ENCODE measurements around the gene TMEM63A. TPM values are rescaled to one million over a fixed set of nuclear protein-coding genes. Genes with fewer than 3 reads are reported as not detected.

The TMEM63A gene
- polyA plus RNA-seq, 2 of the 4 experiments (the other 2 are of a cell fraction) = 7.5 to 9.5 TPM

DNA sequence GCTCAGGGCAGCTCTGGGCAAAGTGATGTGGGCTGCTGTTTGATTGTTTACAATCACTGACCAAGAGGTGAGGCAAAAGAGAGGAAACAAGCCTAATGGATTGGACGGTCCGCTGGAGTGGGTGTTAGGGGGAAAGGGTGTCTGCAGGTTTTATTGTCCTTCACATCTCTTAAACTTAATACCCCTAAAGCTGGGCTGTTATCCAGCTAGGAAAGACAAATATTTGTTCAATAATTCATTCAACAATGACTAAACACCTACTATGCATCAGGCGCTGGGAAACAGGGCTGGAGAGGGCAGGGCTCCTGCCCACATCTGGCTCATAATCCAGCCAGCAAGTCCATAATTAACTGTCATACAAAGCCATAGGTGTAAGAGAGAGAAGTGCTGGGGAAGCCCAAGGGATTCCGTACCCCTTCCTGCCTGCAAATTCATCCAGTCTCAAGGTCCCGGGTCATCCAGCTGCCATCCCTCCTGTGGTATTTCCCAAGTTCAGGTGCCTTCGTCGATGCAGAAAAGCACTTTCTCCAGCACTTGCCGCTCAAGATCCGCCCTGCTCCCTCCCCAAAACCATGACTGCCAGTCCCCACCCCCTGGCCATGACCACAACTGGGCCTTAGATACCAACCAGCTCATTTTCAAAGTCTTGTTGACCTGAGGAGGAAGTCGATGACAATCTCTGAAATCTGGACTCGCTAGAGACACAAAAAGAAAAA is 10.7 kb downstream of the TMEM63A start:
- Histone ChIP-seq H3K27ac (peak overlapping the region in 1 of 2 experiments; percentile 30; a peak in 3 of 6 replicates), H3K4me3 (no peak overlapping the region), H3K9me3 (no peaks in the 10 kb centered on the region), H3K4me1 (peaks cover 29% of the 10 kb centered on the region), H3K4me2 (peak overlapping the region; percentile 57)
- FAIRE-seq (peak; percentile 73), ATAC-seq (peak; percentile 79 to 86), DNase-seq (ENCODE audit: low read depth in 1 of 2, low spot score in 1 of 2) (peak; percentile 60 to 66)
- WGBS (ENCODE audit: missing lambda C conversion rate) = 23% methylated on average over 10 of the region's 11 CpGs
- ChIA-PET CTCF (interaction anchor here (0.6 to 2.4 kb wide), 13 partner anchors 11 to 396 kb away, joined by 3 to 15 read pairs (median 3); partner anchors contain the start of genes SRP9 and TMEM63A), POLR2A (interaction anchor here (0.9 to 1.9 kb wide), 4 partner anchors 11 to 191 kb away, joined by 3 to 14 read pairs (median 4); partner anchors contain the start of genes H3-3A, PYCR2 and TMEM63A)
- TF ChIP-seq, protein P1, sequence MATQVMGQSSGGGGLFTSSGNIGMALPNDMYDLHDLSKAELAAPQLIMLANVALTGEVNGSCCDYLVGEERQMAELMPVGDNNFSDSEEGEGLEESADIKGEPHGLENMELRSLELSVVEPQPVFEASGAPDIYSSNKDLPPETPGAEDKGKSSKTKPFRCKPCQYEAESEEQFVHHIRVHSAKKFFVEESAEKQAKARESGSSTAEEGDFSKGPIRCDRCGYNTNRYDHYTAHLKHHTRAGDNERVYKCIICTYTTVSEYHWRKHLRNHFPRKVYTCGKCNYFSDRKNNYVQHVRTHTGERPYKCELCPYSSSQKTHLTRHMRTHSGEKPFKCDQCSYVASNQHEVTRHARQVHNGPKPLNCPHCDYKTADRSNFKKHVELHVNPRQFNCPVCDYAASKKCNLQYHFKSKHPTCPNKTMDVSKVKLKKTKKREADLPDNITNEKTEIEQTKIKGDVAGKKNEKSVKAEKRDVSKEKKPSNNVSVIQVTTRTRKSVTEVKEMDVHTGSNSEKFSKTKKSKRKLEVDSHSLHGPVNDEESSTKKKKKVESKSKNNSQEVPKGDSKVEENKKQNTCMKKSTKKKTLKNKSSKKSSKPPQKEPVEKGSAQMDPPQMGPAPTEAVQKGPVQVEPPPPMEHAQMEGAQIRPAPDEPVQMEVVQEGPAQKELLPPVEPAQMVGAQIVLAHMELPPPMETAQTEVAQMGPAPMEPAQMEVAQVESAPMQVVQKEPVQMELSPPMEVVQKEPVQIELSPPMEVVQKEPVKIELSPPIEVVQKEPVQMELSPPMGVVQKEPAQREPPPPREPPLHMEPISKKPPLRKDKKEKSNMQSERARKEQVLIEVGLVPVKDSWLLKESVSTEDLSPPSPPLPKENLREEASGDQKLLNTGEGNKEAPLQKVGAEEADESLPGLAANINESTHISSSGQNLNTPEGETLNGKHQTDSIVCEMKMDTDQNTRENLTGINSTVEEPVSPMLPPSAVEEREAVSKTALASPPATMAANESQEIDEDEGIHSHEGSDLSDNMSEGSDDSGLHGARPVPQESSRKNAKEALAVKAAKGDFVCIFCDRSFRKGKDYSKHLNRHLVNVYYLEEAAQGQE (IDR thresholded peaks at IDR 0.05) = no peak
- TF ChIP-seq RAD21 (conservative IDR thresholded peaks at IDR 0.05 in 1 of 2, IDR thresholded peaks at IDR 0.05 in 1 of 2) (no peak), RFX5 (IDR thresholded peaks at IDR 0.05) (no peak), PHF8 (IDR thresholded peaks at IDR 0.05; ENCODE audit: borderline replicate concordance, low read depth) (no peak), POLR2AphosphoS2 (conservative IDR thresholded peaks at IDR 0.05; ENCODE audit: low read length) (no peak), EHF (CRISPR knock-in tag; IDR thresholded peaks at IDR 0.05) (no peak), PBX3 (IDR thresholded peaks at IDR 0.05) (no peak), HOXB13 (CRISPR knock-in tag; IDR thresholded peaks at IDR 0.05; ENCODE audit: low read depth) (no peak), TP53 (CRISPR knock-in tag; IDR thresholded peaks at IDR 0.05) (no peak), GATA3 (IDR thresholded peaks at IDR 0.05; ENCODE audit: borderline replicate concordance) (peak; percentile 54; the same call in 1 of the 2 replicates), RNF2 (IDR thresholded peaks at IDR 0.05; ENCODE audit: borderline replicate concordance, low read depth) (no peak), NPAS2 (CRISPR knock-in tag; IDR thresholded peaks at IDR 0.05; ENCODE audit: borderline replicate concordance) (no peak), FOSL2 (IDR thresholded peaks at IDR 0.05) (no peak), FOSL2 (CRISPR knock-in tag; IDR thresholded peaks at IDR 0.05) (peak; percentile 46; the same call in 1 of the 2 replicates), MAX (IDR thresholded peaks at IDR 0.05) (peak; percentile 50; the same call in 1 of the 2 replicates), JUN (IDR thresholded peaks at IDR 0.05) (no peak; a peak in 1 of 5 replicates), MAZ (IDR thresholded peaks at IDR 0.05; ENCODE audit: borderline replicate concordance, low read depth, low read length) (no peak), HES2 (IDR thresholded peaks at IDR 0.05) (no peak), EP300 (IDR thresholded peaks at IDR 0.05) (no peak), JUNB (IDR thresholded peaks at IDR 0.05) (peak; percentile 52; the same call in 1 of the 2 replicates), KDM5A (IDR thresholded peaks at IDR 0.05) (no peak), EHMT2 (IDR thresholded peaks at IDR 0.05; ENCODE audit: low read depth) (no peak), ZFP36 (IDR thresholded peaks at IDR 0.05; ENCODE audit: borderline replicate concordance, partially characterized antibody) (no peak), NFE2L2 (conservative IDR thresholded peaks at IDR 0.05; ENCODE audit: low read length) (no peak), KDM1A (IDR thresholded peaks at IDR 0.05; ENCODE audit: low read depth) (no peak), FOSB (CRISPR knock-in tag; IDR thresholded peaks at IDR 0.05) (no peak)
- TF ChIP-seq, protein P2, sequence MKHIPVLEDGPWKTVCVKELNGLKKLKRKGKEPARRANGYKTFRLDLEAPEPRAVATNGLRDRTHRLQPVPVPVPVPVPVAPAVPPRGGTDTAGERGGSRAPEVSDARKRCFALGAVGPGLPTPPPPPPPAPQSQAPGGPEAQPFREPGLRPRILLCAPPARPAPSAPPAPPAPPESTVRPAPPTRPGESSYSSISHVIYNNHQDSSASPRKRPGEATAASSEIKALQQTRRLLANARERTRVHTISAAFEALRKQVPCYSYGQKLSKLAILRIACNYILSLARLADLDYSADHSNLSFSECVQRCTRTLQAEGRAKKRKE (CRISPR knock-in tag; IDR thresholded peaks at IDR 0.05; ENCODE audit: low read depth) = no peak
- TF ChIP-seq, protein P3, sequence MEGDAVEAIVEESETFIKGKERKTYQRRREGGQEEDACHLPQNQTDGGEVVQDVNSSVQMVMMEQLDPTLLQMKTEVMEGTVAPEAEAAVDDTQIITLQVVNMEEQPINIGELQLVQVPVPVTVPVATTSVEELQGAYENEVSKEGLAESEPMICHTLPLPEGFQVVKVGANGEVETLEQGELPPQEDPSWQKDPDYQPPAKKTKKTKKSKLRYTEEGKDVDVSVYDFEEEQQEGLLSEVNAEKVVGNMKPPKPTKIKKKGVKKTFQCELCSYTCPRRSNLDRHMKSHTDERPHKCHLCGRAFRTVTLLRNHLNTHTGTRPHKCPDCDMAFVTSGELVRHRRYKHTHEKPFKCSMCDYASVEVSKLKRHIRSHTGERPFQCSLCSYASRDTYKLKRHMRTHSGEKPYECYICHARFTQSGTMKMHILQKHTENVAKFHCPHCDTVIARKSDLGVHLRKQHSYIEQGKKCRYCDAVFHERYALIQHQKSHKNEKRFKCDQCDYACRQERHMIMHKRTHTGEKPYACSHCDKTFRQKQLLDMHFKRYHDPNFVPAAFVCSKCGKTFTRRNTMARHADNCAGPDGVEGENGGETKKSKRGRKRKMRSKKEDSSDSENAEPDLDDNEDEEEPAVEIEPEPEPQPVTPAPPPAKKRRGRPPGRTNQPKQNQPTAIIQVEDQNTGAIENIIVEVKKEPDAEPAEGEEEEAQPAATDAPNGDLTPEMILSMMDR (IDR thresholded peaks at IDR 0.05) = no peak
- TF ChIP-seq, protein P4, sequence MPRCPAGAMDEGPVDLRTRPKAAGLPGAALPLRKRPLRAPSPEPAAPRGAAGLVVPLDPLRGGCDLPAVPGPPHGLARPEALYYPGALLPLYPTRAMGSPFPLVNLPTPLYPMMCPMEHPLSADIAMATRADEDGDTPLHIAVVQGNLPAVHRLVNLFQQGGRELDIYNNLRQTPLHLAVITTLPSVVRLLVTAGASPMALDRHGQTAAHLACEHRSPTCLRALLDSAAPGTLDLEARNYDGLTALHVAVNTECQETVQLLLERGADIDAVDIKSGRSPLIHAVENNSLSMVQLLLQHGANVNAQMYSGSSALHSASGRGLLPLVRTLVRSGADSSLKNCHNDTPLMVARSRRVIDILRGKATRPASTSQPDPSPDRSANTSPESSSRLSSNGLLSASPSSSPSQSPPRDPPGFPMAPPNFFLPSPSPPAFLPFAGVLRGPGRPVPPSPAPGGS (IDR thresholded peaks at IDR 0.05) = no peak
